Stimulated activated CD4-positive, alpha-beta T cell treated with anti-CD3 and anti-CD28 coated beads, TNF-alpha, amount 100 ng/mL, for 24 hours (primary cell): ENCODE data around the gene LMTK3.
A peak's percentile ranks its signal among the peaks of the same experiment; 100 is the strongest.

Experiments used
- DNase-seq, 3 experiments: peaks; one replicate each; pipeline ENCODE4 v3.0.0-alpha.2; 2020; ENCODE audit warnings: low read depth in 3 of 3

Gene LMTK3, protein sequence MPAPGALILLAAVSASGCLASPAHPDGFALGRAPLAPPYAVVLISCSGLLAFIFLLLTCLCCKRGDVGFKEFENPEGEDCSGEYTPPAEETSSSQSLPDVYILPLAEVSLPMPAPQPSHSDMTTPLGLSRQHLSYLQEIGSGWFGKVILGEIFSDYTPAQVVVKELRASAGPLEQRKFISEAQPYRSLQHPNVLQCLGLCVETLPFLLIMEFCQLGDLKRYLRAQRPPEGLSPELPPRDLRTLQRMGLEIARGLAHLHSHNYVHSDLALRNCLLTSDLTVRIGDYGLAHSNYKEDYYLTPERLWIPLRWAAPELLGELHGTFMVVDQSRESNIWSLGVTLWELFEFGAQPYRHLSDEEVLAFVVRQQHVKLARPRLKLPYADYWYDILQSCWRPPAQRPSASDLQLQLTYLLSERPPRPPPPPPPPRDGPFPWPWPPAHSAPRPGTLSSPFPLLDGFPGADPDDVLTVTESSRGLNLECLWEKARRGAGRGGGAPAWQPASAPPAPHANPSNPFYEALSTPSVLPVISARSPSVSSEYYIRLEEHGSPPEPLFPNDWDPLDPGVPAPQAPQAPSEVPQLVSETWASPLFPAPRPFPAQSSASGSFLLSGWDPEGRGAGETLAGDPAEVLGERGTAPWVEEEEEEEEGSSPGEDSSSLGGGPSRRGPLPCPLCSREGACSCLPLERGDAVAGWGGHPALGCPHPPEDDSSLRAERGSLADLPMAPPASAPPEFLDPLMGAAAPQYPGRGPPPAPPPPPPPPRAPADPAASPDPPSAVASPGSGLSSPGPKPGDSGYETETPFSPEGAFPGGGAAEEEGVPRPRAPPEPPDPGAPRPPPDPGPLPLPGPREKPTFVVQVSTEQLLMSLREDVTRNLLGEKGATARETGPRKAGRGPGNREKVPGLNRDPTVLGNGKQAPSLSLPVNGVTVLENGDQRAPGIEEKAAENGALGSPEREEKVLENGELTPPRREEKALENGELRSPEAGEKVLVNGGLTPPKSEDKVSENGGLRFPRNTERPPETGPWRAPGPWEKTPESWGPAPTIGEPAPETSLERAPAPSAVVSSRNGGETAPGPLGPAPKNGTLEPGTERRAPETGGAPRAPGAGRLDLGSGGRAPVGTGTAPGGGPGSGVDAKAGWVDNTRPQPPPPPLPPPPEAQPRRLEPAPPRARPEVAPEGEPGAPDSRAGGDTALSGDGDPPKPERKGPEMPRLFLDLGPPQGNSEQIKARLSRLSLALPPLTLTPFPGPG (N-terminal part only)

DNA sequence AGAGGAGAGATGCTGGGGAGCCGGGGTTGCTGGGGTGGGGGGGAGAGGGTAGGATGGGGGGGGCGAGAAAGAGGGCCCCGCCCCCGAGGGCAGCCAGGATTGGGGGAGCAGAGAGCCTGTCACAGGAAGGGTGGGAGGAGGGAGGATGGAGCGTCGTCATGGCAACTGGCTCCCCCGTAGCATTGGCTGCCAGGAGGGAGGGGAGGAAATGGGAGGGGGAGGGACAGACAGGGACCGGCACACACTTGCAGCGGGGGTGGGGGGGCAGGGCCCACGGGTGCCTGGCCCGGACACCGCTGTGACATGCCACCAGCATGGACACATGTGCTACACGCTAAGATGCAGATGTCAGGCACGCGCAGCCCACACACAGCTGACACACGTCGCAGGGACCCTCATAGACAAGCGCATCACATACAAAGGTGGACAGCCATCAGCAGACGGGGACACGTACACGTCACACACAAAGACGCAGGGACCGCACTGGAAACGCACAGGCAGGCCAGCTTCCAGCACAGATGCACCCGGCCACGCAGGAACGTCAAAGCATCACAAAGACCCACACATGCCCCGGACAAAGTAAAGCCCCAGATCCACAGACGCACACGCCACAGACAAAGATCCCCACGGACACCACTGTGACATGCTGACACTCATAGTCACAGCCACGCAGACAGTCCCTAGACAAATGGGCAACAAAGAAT lies at the start of gene LMTK3:
LMTK3 (minus strand) TSS at position 36 of the 704 bp plus-strand sequence. CDS start 259 bp downstream, outside the sequence.
- peak in 2 of 3 experiments; percentile 44 to 75 for DNase-seq

GRCh38 chr19:48561412-48561811 lies 49.8 kb upstream of the LMTK3 start:
- DNase-seq: no peak

GRCh38 chr19:48560095-48560530 lies 48.5 kb upstream of the LMTK3 start:
- no peak for DNase-seq

DNA sequence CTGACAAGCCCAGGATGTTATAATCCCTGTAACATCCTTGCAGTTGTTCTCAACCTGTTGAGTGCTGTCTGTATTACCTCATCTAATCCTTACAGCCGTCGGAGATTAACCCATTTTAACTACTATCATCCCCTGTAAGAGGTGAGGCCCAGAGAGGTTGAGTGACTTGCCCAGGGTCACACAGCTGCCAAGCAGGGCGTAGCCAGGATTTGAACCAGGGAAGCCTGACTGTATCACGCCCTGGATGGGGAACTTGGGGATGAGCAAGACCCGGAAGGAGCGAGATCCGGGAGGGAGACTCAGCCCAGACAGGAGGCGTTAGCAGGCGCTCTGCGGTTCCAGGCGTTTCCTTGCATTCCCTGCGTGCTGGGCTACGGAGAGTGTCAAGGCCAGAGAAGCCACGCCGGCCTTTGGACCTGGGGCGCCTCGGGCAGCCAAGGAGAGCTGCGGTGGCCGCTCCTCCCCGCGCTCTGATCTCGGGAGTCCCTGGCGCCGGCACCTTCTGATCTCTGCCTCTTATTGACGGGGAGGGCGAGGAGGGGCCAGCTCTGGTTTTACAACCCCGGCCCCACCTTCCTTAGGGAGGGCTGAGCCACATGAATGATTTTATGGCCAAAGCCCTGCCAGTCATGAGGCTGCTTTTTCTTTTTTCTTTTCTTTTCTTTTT lies 46.5 kb upstream of the LMTK3 start:
- DNase-seq: no peak

DNA sequence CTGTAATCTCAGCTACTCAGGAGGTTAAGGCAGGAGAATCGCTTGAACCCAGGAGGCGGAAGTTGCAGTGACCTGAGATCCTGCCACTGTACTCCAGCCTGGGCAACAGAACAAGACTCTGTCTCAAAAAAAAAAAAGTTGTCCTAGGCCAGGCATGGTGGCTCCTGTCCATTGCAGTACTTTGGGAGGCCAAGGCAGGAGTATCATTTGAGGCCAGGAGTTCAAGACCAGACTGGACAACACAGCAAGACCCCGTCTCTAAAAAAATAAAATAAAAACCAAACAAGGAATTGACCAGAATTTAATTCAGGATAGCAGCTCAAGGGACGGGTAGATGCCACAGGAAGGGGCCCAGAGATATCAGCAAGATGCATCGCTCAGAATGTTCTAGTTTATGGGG lies 45.2 kb upstream of the LMTK3 start:
- no peak for DNase-seq

- no peak for DNase-seq
These were observed 44.5 kb upstream of the LMTK3 start for GRCh38 chr19:48556163-48556562.

DNA sequence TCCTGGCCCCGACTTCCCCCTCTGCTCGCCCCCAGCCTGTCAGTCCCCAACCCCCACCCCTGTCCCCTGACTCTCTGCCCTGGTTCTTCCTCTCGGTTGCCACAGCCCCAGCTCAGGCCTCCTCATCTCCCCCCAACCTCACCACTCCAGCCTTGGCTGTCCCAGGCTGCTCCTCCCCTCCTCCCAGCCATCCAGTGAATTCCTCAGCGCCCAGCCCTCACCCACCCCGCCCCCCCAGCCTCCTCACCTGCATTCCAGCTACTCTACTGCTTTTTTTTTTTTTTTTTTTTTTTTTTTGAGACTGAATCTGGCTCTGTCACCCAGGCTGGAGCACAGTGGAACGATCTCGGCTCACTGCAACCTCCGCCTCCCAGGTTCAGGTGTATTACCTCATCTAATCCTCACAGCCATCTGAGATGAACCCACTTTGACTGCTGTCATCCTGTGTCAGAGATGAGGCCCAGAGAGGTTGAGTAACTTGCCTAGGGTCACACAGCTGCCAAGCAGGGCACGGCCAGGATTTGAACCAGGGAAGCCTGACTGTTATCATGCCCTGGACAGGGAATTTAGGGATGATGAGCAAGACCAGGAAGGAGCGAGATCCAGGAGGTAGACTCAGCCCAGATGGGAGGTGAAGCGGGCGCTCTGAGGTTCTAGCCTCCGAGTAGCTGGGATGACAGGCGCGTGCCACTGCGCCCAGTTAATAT lies 42.9 kb upstream of the LMTK3 start:
- no peak for DNase-seq

- no peak for DNase-seq
These were observed 42.2 kb upstream of the LMTK3 start for GRCh38 chr19:48553676-48554384.

DNA sequence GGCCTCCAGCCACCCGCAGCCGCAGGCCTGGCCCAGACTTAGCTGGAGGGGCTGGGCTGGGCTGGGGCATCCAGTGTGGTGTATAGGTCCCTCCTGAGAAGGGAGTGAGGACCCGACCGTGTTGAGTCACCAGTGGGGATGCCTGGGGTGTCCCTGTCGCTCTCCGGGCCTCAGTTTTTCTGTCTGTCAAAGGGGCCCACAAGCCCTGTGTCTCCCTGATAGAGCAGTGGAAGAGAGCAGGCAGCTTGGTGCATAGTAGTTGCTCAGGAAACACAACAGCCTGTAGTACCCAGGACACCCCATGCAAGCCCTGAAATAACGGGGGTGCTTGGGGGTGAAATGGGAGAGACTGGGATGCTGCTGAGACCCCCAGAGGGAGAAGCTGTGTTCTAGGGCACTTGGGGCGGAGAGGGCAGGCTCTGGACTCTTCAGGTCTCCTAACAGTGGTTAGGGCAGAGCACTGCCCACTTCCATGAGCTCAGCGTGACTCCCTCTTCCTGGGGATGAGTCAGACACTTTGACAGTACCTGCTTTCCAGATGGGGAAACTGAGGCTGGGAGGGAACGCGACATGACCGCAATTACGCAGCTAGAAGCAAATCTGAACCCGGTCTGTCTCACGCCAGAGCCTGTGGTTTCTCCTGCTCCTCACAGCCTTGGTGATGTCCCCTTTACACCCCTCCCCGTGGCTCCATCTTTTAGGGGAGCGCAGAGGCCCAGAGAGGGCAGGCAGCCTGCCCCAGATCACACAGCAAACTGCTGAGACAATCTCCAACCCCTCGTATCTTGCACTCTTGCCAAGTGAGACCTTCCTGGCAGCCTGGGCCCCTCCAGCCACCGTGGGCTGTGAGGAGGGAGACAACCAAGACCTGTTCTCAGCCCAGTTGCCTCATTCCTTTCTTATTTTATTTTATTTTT lies 41.0 kb upstream of the LMTK3 start:
- DNase-seq: no peak

DNA sequence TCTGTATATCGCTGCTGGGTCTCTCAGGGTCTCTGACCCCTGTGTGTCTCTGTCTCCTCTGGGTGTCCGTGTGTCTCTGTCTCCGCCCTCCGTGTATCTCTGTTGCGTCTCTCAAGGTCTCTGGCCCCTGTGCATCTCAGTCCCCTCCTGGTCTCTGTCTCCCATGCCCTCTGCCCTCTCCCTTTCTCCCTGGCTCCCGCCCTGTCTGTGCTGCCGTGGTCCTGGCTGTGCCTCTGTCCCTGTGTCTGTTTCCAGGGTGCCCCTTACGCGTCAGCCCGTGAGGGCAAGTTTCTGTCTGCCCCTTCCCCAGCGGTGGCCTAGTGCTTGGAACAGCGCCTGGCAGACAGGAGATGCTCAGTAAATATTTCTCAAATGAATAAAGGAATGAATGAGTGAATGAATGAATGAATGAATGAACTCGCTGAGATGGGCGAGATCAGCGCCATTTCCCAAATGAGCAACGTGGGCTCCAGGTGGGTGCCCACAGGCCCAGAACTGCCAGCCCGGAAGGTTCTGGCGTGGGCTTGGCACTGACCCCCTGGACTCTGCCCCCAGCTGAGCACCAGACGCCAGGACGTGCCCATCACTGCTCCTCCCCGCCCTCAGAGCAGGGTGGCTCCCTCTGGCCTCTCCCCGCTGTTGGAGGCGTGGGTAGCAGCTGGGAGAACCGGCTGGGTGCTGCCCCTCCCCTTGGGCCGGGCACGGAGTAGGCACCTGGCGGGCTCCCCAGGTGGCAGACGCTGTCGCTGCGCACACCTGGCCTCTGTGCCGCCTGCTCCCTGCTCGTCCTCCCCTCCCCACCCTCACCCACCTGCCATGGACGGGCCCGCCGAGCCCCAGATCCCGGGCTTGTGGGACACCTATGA lies 40.0 kb upstream of the LMTK3 start, which contains the start of gene SULT2B1:
SULT2B1 (plus strand) TSS at position 736 of the 866 bp plus-strand sequence; CDS start at position 817, 81 bp downstream.
- DNase-seq: no peak

DNA sequence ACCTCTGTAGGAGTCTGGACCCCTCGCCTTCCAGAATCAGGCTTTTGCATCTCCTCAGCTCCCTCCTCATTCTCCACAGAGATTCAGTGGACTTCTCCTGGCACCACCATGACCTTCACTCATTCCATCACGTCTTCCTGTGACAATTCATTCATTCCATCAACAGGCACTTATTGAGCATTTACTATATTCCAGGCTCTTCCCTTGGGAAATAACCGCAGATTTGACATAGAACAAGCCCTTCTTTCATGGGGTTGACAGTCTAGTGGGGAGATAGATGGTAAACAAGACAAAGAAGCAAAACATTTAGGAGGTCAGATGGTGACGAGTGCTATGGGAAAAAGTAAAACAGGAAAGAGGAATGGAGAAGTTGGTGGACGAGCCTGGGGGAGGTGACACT lies 37.7 kb upstream of the LMTK3 start:
- DNase-seq: no peak

DNA sequence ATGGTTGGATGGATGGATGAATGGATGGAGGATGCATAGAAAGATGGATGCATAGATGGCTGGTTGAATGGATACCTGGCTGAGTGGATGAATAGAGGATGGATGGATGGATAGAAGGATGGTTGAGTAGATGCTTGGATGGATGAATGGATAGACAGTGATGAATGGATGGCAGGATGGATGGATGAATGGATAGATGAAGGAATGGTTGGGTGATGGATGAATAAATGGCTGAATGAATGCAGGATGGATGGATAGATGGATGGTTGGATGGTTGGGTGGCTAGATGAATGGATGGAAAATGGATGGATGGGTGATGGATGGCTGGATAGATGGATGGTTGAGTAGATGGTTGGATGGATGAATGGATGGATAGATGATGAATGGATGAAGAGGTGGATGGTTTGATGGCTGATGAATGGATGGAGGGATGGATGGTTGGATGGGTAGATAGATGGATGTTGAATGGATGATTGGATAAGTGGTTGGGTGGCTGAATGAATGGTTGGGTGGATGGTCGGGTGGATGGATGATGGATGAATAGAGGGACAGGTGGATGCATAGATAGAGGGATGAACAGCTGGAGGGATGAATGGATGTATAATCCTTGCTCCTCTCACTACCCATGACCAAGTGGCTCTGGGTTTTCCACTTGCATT lies 36.7 kb upstream of the LMTK3 start:
- DNase-seq: no peak

DNA sequence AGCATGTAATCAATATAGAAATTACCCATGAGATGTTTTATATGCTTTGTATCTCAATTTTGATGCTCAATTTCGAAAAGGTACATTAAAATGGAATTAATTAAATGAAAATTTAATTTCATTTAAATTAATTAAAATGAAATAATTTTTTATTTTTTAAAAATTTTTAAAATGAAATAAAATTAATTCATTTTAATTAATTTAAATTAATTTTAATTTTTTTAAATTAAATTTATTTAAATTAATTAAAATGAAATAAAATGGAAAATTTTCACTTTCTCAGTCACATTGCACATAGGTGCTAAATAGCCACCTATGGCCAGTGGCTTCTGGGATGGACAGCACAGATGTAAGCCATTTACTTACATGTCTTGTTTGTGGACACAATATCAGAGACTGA lies 36.1 kb upstream of the LMTK3 start:
- DNase-seq: no peak

DNA sequence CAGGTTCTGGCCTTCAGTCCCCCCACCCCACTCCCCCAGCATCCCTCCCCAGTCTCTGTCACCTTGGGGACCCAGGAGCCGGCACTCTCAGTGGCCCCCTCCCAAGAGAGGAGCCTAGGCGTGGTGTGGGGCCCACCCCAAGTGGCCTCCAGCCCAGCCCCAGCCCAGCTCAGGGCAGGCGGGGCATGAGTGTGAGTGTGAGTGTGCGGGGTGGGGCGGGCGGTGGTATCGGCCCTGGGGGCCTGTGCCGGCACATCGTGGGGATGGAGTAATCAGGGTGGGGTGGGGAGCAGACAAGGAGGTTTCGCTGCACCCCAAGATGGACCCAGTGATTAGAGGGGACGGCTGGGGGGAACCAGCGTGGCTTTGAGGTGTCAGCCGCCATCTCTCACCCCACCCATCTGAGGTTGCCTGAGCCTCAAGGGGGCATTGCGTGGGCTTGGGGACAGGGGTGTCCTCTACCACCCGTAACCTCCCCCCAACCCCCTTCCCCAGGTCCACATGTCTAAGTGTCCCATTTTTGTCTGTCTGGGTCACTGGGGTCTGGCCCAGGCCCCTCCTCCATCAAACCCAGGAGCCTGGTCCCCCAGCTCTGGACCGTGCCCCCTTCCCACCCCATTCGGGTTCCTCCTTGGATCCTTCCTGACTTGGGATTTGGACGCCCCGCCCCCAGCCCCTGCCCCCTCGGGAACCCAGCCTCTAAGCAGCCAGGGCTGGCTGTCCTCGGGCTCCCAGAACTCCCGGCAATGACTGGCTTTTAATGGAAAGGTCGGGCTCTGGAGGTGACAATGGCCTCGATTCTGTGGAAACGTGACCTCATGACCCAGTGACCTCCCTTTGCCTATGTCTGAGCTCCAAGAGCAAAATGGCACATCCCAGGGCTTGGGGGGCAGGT lies 33.5 kb upstream of the LMTK3 start:
- DNase-seq: no peak

GRCh38 chr19:48543121-48543710 lies 31.6 kb upstream of the LMTK3 start:
- DNase-seq: no peak
